GM19240 (cell line): ENCODE results near the gene TOR3A.
"Not testable (repeated sequence)": the region's sequence is repeated elsewhere in the genome, so short reads cannot be mapped to it uniquely, and the experiment has no call there.

Source experiments
- DNase-seq: peaks from one replicate; pipeline ENCODE4 v3.0.0; 2011; ENCODE audit warnings: low spot score; ENCODE audit not compliant: insufficient read length

TOR3A gene

GRCh38 chr1:179107706-179108629 is 26.1 kb downstream of the TOR3A start:
- DNase-seq = no peak

- no peak for DNase-seq
Measured at GRCh38 chr1:179108644-179109043, 26.8 kb downstream of the TOR3A start.

GRCh38 chr1:179115181-179115580 is 33.3 kb downstream of the TOR3A start:
- no peak for DNase-seq

- DNase-seq = no peak
Measured at GRCh38 chr1:179119513-179119912, 37.6 kb downstream of the TOR3A start.

- no peak for DNase-seq
Measured at GRCh38 chr1:179120736-179121135, 38.9 kb downstream of the TOR3A start.

- DNase-seq = no peak
Measured at GRCh38 chr1:179121159-179121938, 39.5 kb downstream of the TOR3A start.

- DNase-seq = no peak
Measured at GRCh38 chr1:179124873-179125272, 43.0 kb downstream of the TOR3A start.

- no peak for DNase-seq
Measured at GRCh38 chr1:179126338-179127060, 44.6 kb downstream of the TOR3A start.

- no peak for DNase-seq
Measured at GRCh38 chr1:179127163-179127895, 45.5 kb downstream of the TOR3A start.

GRCh38 chr1:179128520-179128919 is 46.6 kb downstream of the TOR3A start:
- no peak for DNase-seq

- DNase-seq = peak; percentile 25
Measured at GRCh38 chr1:179129702-179130473, 48.0 kb downstream of the TOR3A start.

GRCh38 chr1:179135168-179135567 is 53.3 kb downstream of the TOR3A start:
- DNase-seq = not testable (repeated sequence)

GRCh38 chr1:179135707-179136106 is 53.8 kb downstream of the TOR3A start:
- not testable (repeated sequence) for DNase-seq

GRCh38 chr1:179137617-179138255 is 55.9 kb downstream of the TOR3A start:
- no peak for DNase-seq

- DNase-seq = not testable (repeated sequence)
Measured at GRCh38 chr1:179138755-179139154, 56.9 kb downstream of the TOR3A start.

- no peak for DNase-seq
Measured at GRCh38 chr1:179141592-179142251, 59.9 kb downstream of the TOR3A start.

- DNase-seq = no peak
Measured at GRCh38 chr1:179142889-179143299, 61.0 kb downstream of the TOR3A start.

GRCh38 chr1:179143322-179143721 is 61.5 kb downstream of the TOR3A start:
- DNase-seq = no peak

GRCh38 chr1:179144626-179145025 is 62.8 kb downstream of the TOR3A start:
- DNase-seq = no peak
